Stromal cell of bone marrow (primary cell): Measurements from ENCODE around the gene NFAM1.
A peak's percentile ranks its signal among the peaks of the same experiment; 100 is the strongest.

Experiments
- DNase-seq: peaks from one replicate; pipeline ENCODE4 v3.0.0-alpha.2; 2012; ENCODE audit warnings: low read depth

NFAM1 gene, protein sequence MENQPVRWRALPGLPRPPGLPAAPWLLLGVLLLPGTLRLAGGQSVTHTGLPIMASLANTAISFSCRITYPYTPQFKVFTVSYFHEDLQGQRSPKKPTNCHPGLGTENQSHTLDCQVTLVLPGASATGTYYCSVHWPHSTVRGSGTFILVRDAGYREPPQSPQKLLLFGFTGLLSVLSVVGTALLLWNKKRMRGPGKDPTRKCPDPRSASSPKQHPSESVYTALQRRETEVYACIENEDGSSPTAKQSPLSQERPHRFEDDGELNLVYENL

DNA sequence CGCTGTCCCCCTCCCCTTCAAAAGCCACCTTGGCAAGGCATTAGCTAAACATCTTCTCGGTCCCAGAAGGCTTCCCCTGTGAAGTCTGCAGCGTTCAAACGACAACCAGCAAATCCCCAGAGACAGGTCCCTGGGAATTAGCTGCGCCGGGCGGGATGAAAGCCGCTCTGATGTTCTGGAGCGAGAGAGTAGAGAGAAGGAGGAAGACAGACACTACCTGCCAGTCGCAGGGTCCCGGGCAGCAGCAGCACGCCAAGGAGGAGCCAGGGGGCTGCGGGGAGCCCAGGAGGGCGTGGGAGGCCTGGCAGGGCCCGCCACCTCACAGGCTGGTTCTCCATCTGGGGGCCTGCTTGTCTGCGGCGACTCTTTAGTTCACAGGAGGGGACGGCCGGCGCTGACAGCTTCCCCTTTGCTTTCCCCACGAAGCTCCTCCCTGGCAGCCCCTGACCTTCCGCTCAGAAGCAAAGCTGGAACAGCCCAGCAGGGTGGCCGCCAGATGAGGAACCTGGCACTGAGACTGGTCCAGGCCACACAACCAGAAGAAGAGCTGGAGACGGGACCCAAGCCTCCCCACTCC lies at the start of gene NFAM1:
NFAM1 (minus strand) TSS at position 384 of the 577 bp plus-strand sequence; CDS start at position 338, 46 bp downstream.
- no peak for DNase-seq

GRCh38 chr22:42475122-42475521 lies 42.9 kb upstream of the NFAM1 start:
- no peak for DNase-seq

DNA sequence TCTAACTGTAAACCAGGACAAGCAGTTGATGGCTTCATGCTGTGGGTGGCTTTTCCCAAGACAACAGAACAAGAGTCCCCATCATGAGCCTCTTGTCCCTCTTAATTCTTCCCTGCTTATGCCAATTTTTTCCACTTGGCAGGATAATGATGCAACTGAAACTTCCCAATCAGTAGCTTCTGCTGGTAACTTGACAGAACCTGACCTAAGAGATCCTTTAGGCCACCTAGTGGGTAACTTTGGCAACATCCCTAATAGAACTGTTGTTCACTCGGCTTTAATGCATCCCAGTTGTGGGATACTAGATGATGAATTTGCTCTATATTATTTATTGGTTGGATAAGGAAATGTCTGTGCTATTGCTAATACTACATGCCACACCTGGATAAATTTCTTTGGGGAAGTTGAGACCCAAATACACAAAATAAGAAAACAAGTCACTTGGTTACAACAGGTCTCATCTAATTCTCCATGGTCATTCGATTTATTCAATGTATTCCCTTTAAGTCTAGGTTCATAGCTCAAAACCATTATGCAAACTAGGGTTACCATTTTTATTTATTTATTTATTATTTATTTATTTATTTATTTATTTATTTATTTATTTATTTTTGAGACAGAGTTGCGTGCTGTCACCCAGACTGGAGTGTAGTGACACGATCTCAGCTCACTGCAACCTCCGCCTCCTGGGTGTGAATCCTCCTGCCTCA lies 41.4 kb upstream of the NFAM1 start:
- peak; percentile 48 for DNase-seq

DNA sequence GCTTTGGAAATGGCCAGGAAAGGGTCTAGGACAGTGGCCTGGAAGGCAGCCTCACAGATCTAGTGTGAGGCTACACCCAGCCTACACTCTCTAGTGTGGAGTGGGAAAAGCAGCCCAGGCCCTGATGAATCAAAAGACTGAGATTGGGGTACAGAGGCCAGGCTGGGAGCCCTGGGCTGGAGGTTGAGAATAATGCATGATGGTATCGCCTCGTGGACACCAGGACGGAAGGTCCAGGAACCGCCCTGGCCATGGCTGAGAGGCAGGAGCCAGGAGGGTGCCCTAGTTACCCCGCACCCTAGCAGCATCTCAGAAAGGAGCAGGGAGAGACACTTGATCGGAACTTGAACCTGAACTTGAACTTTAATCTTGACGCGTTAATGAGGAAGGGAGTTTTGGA lies 40.5 kb upstream of the NFAM1 start:
- DNase-seq, result no peak

- no peak for DNase-seq
Observed at GRCh38 chr22:42471441-42471840, 39.2 kb upstream of the NFAM1 start.

DNA sequence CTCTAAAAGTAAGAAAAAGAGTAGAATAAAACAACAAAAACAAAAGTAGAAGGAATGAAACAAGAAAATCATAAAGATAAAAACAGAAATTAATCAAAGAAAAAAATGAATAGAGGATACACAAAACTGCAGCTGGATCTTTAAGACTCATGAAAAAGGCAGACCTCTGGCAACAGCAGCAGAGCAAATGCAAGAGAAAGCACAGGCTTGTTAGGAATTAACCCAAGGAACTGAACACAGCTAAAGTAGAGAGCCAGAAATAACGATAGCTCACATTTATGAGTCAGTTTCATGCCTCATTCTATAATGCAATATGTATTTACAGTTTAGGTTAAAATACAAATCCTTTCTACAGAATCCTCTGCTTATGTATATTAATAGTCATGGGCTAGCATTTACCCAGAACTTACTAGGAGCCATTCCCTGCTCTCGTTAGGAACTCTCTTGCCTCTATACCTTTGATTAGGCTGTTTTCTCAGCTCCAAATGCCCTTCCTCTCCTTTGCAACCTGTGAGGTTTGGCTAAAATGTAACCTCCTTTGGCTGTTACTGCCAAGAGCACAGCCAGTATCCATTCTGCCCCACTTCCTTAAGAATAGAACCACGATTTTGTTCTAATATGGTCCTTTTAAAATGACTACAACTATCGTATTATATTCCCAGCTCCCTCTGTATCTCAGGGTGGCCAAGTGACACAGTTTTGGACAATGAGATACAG lies 38.3 kb upstream of the NFAM1 start:
- peak; percentile 6 for DNase-seq

- DNase-seq, result peak; percentile 9
Observed at GRCh38 chr22:42468841-42469240, 36.6 kb upstream of the NFAM1 start.

- no peak for DNase-seq
Observed at GRCh38 chr22:42462016-42462415, 29.8 kb upstream of the NFAM1 start.

GRCh38 chr22:42461511-42461910 lies 29.3 kb upstream of the NFAM1 start:
- DNase-seq, result no peak

DNA sequence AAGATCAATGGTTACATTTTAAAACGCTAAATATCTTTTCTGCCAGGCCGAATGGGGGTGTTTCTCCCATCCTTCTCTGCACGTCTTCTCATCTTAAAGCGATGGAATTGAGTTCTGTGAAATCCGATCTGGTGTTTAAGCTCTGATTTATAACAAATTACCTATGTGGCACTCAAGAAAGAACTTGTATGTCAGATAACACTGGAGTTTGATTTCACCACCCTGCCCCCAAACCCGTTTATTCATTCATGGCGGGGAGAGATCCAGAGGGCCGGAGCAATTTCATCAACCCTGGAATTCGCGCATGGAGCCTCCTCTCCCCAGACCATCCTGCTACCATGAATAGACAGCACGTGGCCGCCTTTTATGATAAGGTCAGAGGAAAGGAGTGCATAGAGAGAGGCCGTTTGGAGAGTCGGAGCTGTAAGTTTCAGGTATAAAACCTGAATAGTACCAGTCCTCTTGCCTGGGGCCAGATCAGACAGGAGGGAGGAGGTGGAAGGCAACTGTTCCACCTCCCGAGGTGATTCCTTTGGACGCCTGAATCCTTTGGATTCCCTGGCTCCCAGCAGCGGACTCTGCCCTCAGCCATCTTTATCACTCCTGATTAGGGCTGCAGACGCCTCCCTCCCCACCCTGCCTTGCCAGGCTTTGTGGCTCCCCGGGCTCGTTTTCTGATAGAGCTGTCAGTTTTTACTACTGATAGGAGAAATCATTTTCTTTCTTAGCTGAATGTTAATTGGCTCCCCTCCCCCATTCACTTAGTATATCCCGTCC lies 27.3 kb upstream of the NFAM1 start:
- DNase-seq, result no peak

DNA sequence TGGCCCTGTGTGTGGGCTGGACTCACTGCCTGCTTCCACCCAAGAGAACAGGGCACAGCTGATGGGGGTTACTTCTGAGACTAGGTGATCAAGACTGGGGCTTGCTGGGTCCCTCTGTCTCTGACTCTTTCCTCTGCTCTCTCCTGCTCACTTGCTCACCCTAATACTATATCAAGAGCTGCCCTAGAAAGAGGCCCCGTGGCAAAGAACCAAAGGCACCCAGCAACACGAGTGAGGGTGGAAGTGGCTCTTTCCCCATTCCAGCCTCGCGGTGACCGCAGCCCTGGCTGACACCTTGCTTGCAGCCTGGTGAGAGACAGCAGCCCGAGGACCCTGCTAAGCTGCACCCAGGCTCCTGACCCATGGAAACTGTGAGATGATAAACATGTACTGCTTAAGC lies 20.7 kb upstream of the NFAM1 start:
- DNase-seq, result no peak

DNA sequence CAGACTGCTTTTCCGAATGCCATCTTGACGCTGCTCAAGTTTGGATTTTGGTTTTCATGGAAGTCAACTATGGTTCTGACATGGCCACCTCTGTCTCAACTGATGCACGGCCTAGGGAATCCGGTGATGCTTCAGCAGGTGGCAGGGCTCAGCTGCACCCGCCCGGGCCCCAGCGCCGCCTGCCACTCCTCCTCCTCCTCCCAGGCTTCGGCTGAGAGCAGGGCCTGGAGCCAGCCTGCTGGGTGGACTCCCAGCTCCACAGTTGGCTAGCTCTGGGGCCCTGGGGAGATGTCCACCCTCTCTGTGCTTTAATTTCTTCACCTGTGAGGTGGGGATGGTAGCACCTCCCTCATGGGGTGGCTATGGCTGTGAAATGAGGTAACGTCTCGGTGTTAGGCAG lies 20.3 kb upstream of the NFAM1 start:
- DNase-seq, result no peak

- no peak for DNase-seq
Observed at GRCh38 chr22:42451499-42452145, 19.4 kb upstream of the NFAM1 start.

- no peak for DNase-seq
Observed at GRCh38 chr22:42450862-42451261, 18.7 kb upstream of the NFAM1 start.

- no peak for DNase-seq
Observed at GRCh38 chr22:42446151-42446550, 13.9 kb upstream of the NFAM1 start.

DNA sequence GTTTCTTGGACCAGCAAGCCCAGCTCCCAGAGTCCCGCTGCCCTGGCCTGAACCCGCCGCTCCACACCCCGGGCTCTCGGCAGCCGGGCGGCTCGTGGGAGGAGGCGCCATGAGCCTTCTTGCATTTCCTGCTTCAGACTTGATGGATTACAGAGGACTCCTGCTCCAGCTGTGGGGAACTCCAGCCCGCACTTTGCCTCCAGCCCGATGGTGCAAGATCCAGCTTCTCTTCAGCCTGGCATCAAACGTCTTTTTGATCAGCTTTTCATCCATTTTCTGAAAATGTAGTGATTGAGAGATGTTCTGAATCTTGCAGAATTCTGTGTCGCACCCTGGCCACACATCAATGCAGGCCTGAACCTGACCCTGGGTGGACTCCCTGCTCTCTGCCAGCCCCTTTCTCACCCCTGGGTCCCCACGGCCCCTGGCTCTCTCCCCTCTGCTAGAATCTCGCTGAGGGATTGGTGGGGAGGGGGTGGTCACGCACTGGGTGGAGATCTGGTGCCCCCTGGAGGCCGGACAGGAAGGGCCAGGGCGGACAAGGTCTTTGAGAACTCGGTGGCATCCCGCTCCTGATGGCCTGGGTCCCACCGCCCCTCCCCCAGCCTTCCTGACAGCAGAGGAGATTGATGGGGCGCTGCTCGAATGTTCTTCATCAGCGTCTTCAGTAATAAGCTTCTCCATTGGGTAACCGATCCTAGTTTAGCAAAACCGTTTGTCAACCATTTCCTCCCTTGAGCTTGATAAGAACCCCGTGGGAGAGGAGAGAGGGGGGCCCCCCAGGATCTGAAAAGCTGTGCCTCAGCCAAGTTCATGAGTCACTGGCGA lies 12.1 kb upstream of the NFAM1 start:
- DNase-seq, result peak; percentile 81

GRCh38 chr22:42443240-42444076 lies 11.3 kb upstream of the NFAM1 start:
- DNase-seq, result no peak

DNA sequence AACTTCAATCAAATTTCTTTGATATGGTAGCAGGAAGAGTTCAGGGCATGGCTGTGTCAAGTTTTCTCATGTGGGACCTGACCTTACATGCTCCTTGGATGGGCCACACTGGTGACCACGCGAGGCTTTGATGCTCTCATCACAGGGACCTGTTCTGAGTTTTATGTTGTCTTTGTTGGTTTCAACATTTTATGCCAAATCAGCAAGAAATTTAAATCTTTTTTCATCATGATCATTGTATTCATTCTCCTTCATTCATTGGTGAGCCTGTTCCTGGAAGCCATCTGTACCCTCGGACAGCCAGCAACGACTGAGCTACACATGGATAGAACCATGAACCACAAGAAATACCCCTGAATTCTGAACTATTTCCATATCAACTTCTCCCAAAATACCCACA lies 10.5 kb upstream of the NFAM1 start:
- DNase-seq, result no peak

GRCh38 chr22:42440728-42441127 lies 8.5 kb upstream of the NFAM1 start:
- DNase-seq, result no peak
